ENCODE results near the gene POLR1H. TPM values are rescaled to one million over a fixed set of nuclear protein-coding genes. Genes with fewer than 3 reads are reported as not detected.

Gene POLR1H
- total RNA-seq, 2 experiments from 2014 or later: 75.5 to 77.8 TPM

- CTCF ChIA-PET: interaction anchor here (0.5 to 6.3 kb wide), 25 partner anchors 9 to 449 kb away, joined by 3 to 186 read pairs (median 6); partner anchors contain the start of genes POLR1H and PPP1R11
- Mint-ChIP-seq H3K36me3 (ENCODE audit: low read depth) (no peaks in the 10 kb centered on the region), H3K9me3 (no peaks in the 10 kb centered on the region), H3K4me3 (peak overlapping the region; percentile 75), H3K4me1 (peaks cover 42% of the 10 kb centered on the region), H3K27ac (peak overlapping the region; percentile 16), H3K27me3 (peaks cover 61% of the 10 kb centered on the region)
- peak; percentile 87 for DNase-seq
- POLR2A ChIA-PET: interaction anchor here (0.9 to 3.6 kb wide), 8 partner anchors 26 to 255 kb away, joined by 3 to 27 read pairs (median 4); partner anchors contain the start of genes POLR1H and PPP1R11
Measured at GRCh38 chr6:30102970-30103871, 42.2 kb downstream of the POLR1H start.

GRCh38 chr6:30103872-30104179, 42.8 kb downstream of the POLR1H start:
- no peak overlapping the region for H3K27ac Mint-ChIP-seq

GRCh38 chr6:30104661-30105060, 43.6 kb downstream of the POLR1H start:
- DNase-seq: no peak
- Mint-ChIP-seq H3K9me3 (no peaks in the 10 kb centered on the region), H3K27me3 (peaks cover 56% of the 10 kb centered on the region), H3K4me1 (peaks cover 39% of the 10 kb centered on the region), H3K36me3 (ENCODE audit: low read depth) (no peaks in the 10 kb centered on the region), H3K4me3 (no peak overlapping the region), H3K27ac (no peak overlapping the region)
- ChIA-PET POLR2A (interaction anchor here (0.7 to 1.6 kb wide), 5 partner anchors 10 to 109 kb away, joined by 3 read pairs; partner anchors contain the start of genes POLR1H and TRIM26), CTCF (interaction anchor here (0.6 to 6.3 kb wide), 7 partner anchors 11 to 71 kb away, joined by 3 to 186 read pairs (median 3); partner anchors contain the start of gene PPP1R11)

More at GRCh38 chr6:30103872-30104179, 42.8 kb downstream of the POLR1H start:
- peaks cover 59% of the 10 kb centered on the region for H3K27me3 Mint-ChIP-seq
- H3K9me3 Mint-ChIP-seq: no peaks in the 10 kb centered on the region
- no peaks in the 10 kb centered on the region for H3K36me3 Mint-ChIP-seq (ENCODE audit: low read depth)
- H3K4me1 Mint-ChIP-seq: peaks cover 39% of the 10 kb centered on the region
- ChIA-PET POLR2A (interaction anchor here (0.7 to 3.6 kb wide), 8 partner anchors 26 to 216 kb away, joined by 3 to 27 read pairs (median 4); partner anchors contain the start of genes POLR1H, PPP1R11 and TRIM26), CTCF (interaction anchor here (0.5 to 6.3 kb wide), 22 partner anchors 8 to 295 kb away, joined by 3 to 186 read pairs (median 8); partner anchors contain the start of genes POLR1H and PPP1R11)
- DNase-seq: no peak
- peak overlapping the region; percentile 75 for H3K4me3 Mint-ChIP-seq

GRCh38 chr6:30111266-30111856, 50.3 kb downstream of the POLR1H start:
- CTCF ChIA-PET: interaction anchor here (1.7 to 3.5 kb wide), 2 partner anchors 8 to 20 kb away, joined by 8 to 16 read pairs; no protein-coding TSS in a partner anchor
- Mint-ChIP-seq H3K4me1 (peaks cover 11% of the 10 kb centered on the region), H3K27ac (no peak overlapping the region), H3K4me3 (no peak overlapping the region), H3K36me3 (ENCODE audit: low read depth) (no peaks in the 10 kb centered on the region), H3K9me3 (no peaks in the 10 kb centered on the region), H3K27me3 (peaks cover 53% of the 10 kb centered on the region)
- DNase-seq: no peak
- POLR2A ChIA-PET: no interaction called here

GRCh38 chr6:30112402-30112994, 51.4 kb downstream of the POLR1H start:
- H3K27ac Mint-ChIP-seq: no peak overlapping the region
- DNase-seq: no peak
- H3K4me1 Mint-ChIP-seq: peaks cover 11% of the 10 kb centered on the region
- H3K36me3 Mint-ChIP-seq (ENCODE audit: low read depth): no peaks in the 10 kb centered on the region
- ChIA-PET POLR2A (no interaction called here), CTCF (interaction anchor here (1.4 to 3.5 kb wide), 3 partner anchors 9 to 19 kb away, joined by 4 to 16 read pairs (median 8); no protein-coding TSS in a partner anchor)
- no peaks in the 10 kb centered on the region for H3K9me3 Mint-ChIP-seq
- H3K27me3 Mint-ChIP-seq: peaks cover 53% of the 10 kb centered on the region
- no peak overlapping the region for H3K4me3 Mint-ChIP-seq

- Mint-ChIP-seq H3K27ac (no peak within 1 kb of the TSS), H3K4me3 (no peak within 1 kb of the TSS), H3K36me3 (ENCODE audit: low read depth) (no peaks in the 10 kb centered on the region), H3K27me3 (peaks cover 50% of the 10 kb centered on the region), H3K9me3 (no peaks in the 10 kb centered on the region), H3K4me1 (peaks cover 8% of the 10 kb centered on the region)
- POLR2A ChIA-PET: no interaction called here
- DNase-seq: no peak
- CTCF ChIA-PET: interaction anchor here (1.4 to 3.5 kb wide), 3 partner anchors 10 to 18 kb away, joined by 4 to 16 read pairs (median 8); no protein-coding TSS in a partner anchor
Measured at GRCh38 chr6:30113003-30113759, 52.1 kb downstream of the POLR1H start, which contains the start of gene TRIM31. Gene TRIM31, minus strand, starts transcription at chr6:30113090. Its CDS starts 285 bp downstream, at chr6:30112805.

GRCh38 chr6:30113841-30114240, 52.8 kb downstream of the POLR1H start:
- CTCF ChIA-PET: interaction anchor here (1.4 to 3.5 kb wide), 2 partner anchors 16 to 18 kb away, joined by 4 to 16 read pairs; no protein-coding TSS in a partner anchor
- no peaks in the 10 kb centered on the region for H3K36me3 Mint-ChIP-seq (ENCODE audit: low read depth)

More at GRCh38 chr6:30113841-30114240, 52.8 kb downstream of the POLR1H start:
- Mint-ChIP-seq H3K4me3 (no peak overlapping the region), H3K4me1 (peaks cover 8% of the 10 kb centered on the region), H3K9me3 (no peaks in the 10 kb centered on the region), H3K27ac (no peak overlapping the region), H3K27me3 (peaks cover 47% of the 10 kb centered on the region)
- no peak for DNase-seq
- POLR2A ChIA-PET: no interaction called here

Other genes starting within 250 kb of the POLR1H start
- under 1 TPM in 1 of 2 experiments, not detected in 1; 0.15 TPM for gene HLA-G, start 233.4 kb upstream of the POLR1H start, total RNA-seq
- gene HLA-A, start 118.7 kb upstream of the POLR1H start, total RNA-seq: 1,000 to 10,000 TPM; 2,531 to 2,553 TPM
- gene PPP1R11, start 5.9 kb downstream of the POLR1H start, total RNA-seq: 10 to 100 TPM; 62.5 to 62.6 TPM
- gene RNF39, start 14.5 kb downstream of the POLR1H start, total RNA-seq: not detected
- gene TRIM31, start 51.8 kb downstream of the POLR1H start, total RNA-seq: not detected
- not detected for gene TRIM40, start 74.9 kb downstream of the POLR1H start, total RNA-seq
- under 1 TPM in 1 of 2 experiments, not detected in 1; 0.08 TPM for gene TRIM10, start 99.9 kb downstream of the POLR1H start, total RNA-seq
- gene TRIM15, start 102.3 kb downstream of the POLR1H start, total RNA-seq: not detected
- gene TRIM26, start 152.1 kb downstream of the POLR1H start, total RNA-seq: 10 to 100 TPM; 91.1 to 91.5 TPM